GM21786 (cell line): ENCODE data around the gene ZMIZ1.

Source experiments
- ATAC-seq: cut with Tn5 transposase; IDR thresholded peaks from one replicate; pipeline ENCODE4 v1.9.1; 2021; ENCODE audit not compliant: unreplicated experiment

The ZMIZ1 gene

GRCh38 chr10:79051766-79052165, 17.0 kb upstream of the ZMIZ1 start:
- ATAC-seq: no peak

- no peak for ATAC-seq
Observed at GRCh38 chr10:79052291-79053080, 16.3 kb upstream of the ZMIZ1 start.

GRCh38 chr10:79053081-79053434, 15.7 kb upstream of the ZMIZ1 start:
- no peak for ATAC-seq

GRCh38 chr10:79053481-79054202, 15.1 kb upstream of the ZMIZ1 start:
- ATAC-seq: no peak

- ATAC-seq: no peak
Observed at GRCh38 chr10:79054203-79055099, 14.3 kb upstream of the ZMIZ1 start.

- ATAC-seq: no peak
Observed at GRCh38 chr10:79055100-79055782, 13.5 kb upstream of the ZMIZ1 start.

- ATAC-seq: no peak
Observed at GRCh38 chr10:79055892-79056291, 12.9 kb upstream of the ZMIZ1 start.

GRCh38 chr10:79056361-79056735, 12.4 kb upstream of the ZMIZ1 start:
- ATAC-seq: no peak

- ATAC-seq: no peak
Observed at GRCh38 chr10:79056736-79057391, 11.9 kb upstream of the ZMIZ1 start.

- ATAC-seq: no peak
Observed at GRCh38 chr10:79057481-79058275, 11.1 kb upstream of the ZMIZ1 start.

- no peak for ATAC-seq
Observed at GRCh38 chr10:79058899-79059841, 9.6 kb upstream of the ZMIZ1 start.

- ATAC-seq: no peak
Observed at GRCh38 chr10:79059859-79060379, 8.8 kb upstream of the ZMIZ1 start.

- ATAC-seq: no peak
Observed at GRCh38 chr10:79060641-79061255, 8.0 kb upstream of the ZMIZ1 start.

GRCh38 chr10:79061441-79062315, 7.1 kb upstream of the ZMIZ1 start:
- ATAC-seq: no peak

GRCh38 chr10:79063071-79063491, 5.7 kb upstream of the ZMIZ1 start:
- ATAC-seq: no peak

- ATAC-seq: no peak
Observed at GRCh38 chr10:79063661-79064492, 4.9 kb upstream of the ZMIZ1 start.
